Liver (tissue), 9 donors: Measurements from ENCODE around the gene RNF220. TPM values are rescaled to one million over a fixed set of nuclear protein-coding genes. Genes with fewer than 3 reads are reported as not detected.

Experiments
- DNase-seq: peaks from one replicate; pipeline ENCODE4 v3.0.0-alpha.2; 2017; ENCODE audit warnings: low spot score
- H3K27ac ChIP-seq, 2 donors: one replicate each; pipeline ENCODE4 v1.7.0; 2013; ENCODE audit warnings: inconsistent platforms in 2 of 2, low read length in 2 of 2, control low read depth in 1 of 2, low read depth in 1 of 2, mild to moderate bottlenecking in 1 of 2
- H3K27me3 ChIP-seq, 4 donors: one replicate each; pipeline versions ENCODE4 v1.6.1 to v1.7.0; 2013; ENCODE audit warnings: low read length in 3 of 4, inconsistent platforms in 1 of 4, mild to moderate bottlenecking in 1 of 4, moderate library complexity in 1 of 4; ENCODE audit not compliant: control insufficient read depth in 4 of 4, insufficient read depth in 4 of 4
- H3K36me3 ChIP-seq, 4 donors: one replicate each; pipeline versions ENCODE4 v1.6.1 to v1.7.0; 2013; ENCODE audit warnings: low read length in 3 of 4, mild to moderate bottlenecking in 3 of 4, low read depth in 1 of 4, moderate library complexity in 1 of 4; ENCODE audit not compliant: control insufficient read depth in 4 of 4, insufficient read depth in 3 of 4
- H3K4me1 ChIP-seq, 4 donors: one replicate each; pipeline versions ENCODE4 v1.6.1 to v1.7.0; 2013; ENCODE audit warnings: low read length in 3 of 4, mild to moderate bottlenecking in 3 of 4, moderate library complexity in 1 of 4; ENCODE audit not compliant: control insufficient read depth in 4 of 4, insufficient read depth in 4 of 4
- H3K4me3 ChIP-seq, 3 donors: one replicate each; pipeline versions ENCODE4 v1.6.1 to v1.7.0; 2013; ENCODE audit warnings: low read length in 3 of 3, control low read depth in 1 of 3, low read depth in 1 of 3, mild to moderate bottlenecking in 1 of 3
- H3K9ac ChIP-seq, 2 donors: one replicate each; pipeline ENCODE4 v1.7.0; 2013; ENCODE audit warnings: low read length in 2 of 2, mild to moderate bottlenecking in 2 of 2, moderate library complexity in 2 of 2, control low read depth in 1 of 2, low read depth in 1 of 2
- H3K9me3 ChIP-seq, 4 donors: one replicate each; pipeline versions ENCODE4 v1.6.1 to v1.7.0; 2013; ENCODE audit warnings: low read length in 3 of 4; ENCODE audit not compliant: control insufficient read depth in 4 of 4
- CTCF ChIP-seq: fragments of 150-350 bp; IDR thresholded peaks from 2 replicates; pipeline ENCODE4 v1.5.1; 2017; ENCODE audit warnings: improper control_type of control experiment, low read depth, low read length; ENCODE audit not compliant: missing input control
- EGR1 ChIP-seq, 2 donors: IDR thresholded peaks; 2 replicates each; pipeline ENCODE4 v1.6.1; 2016 to 2018; ENCODE audit warnings: antibody characterized with exemption in 2 of 2, low read depth in 2 of 2
- FOXA1 ChIP-seq: IDR thresholded peaks from 2 replicates; pipeline ENCODE4 v1.6.1; 2016; ENCODE audit warnings: antibody characterized with exemption
- GABPA ChIP-seq, 2 donors: IDR thresholded peaks in 1 of 2; conservative IDR thresholded peaks in 1 of 2; 2 replicates each; pipeline ENCODE4 v1.6.1; 2016; ENCODE audit warnings: antibody characterized with exemption in 2 of 2, mild to moderate bottlenecking in 1 of 2, moderate library complexity in 1 of 2
- HNF4A ChIP-seq, 2 donors: conservative IDR thresholded peaks; 2 replicates each; pipeline ENCODE4 v1.6.1; 2016; ENCODE audit warnings: antibody characterized with exemption in 2 of 2, mild to moderate bottlenecking in 2 of 2
- HNF4G ChIP-seq: IDR thresholded peaks from 2 replicates; pipeline ENCODE4 v1.6.1; 2016; ENCODE audit warnings: antibody characterized with exemption
- JUND ChIP-seq, 2 donors: IDR thresholded peaks; 2 replicates each; pipeline ENCODE4 v1.6.1; 2016; ENCODE audit warnings: antibody characterized with exemption in 2 of 2
- MAX ChIP-seq: IDR thresholded peaks from 2 replicates; pipeline ENCODE4 v1.6.1; 2016; ENCODE audit warnings: antibody characterized with exemption
- RAD21 ChIP-seq, 2 donors: IDR thresholded peaks; 2 replicates each; pipeline ENCODE4 v1.6.1; 2016; ENCODE audit warnings: antibody characterized with exemption in 2 of 2, mild to moderate bottlenecking in 2 of 2
- REST ChIP-seq: IDR thresholded peaks from 2 replicates; pipeline ENCODE4 v1.6.1; 2016; ENCODE audit warnings: antibody characterized with exemption, mild to moderate bottlenecking
- RXRA ChIP-seq, 2 donors: IDR thresholded peaks; 2 replicates each; pipeline ENCODE4 v1.6.1; 2017 to 2018; ENCODE audit warnings: antibody characterized with exemption in 2 of 2, mild to moderate bottlenecking in 1 of 2
- SP1 ChIP-seq: IDR thresholded peaks from 2 replicates; pipeline ENCODE4 v1.6.1; 2018; ENCODE audit warnings: antibody characterized with exemption, mild to moderate bottlenecking
- TAF1 ChIP-seq: conservative IDR thresholded peaks from 2 replicates; pipeline ENCODE4 v1.6.1; 2016; ENCODE audit warnings: antibody characterized with exemption, mild to moderate bottlenecking
- YY1 ChIP-seq: IDR thresholded peaks from 2 replicates; pipeline ENCODE4 v1.6.1; 2016; ENCODE audit warnings: antibody characterized with exemption, mild to moderate bottlenecking
- WGBS: extraction: QIAGEN DNeasy Blood & Tissue Kit; methylation state at CpG from one replicate; pipeline ENCODE4 v1.1.7; 2013; 5-methylcytosine and 5-hydroxymethylcytosine counted together
- polyA plus RNA-seq, 2 donors: library from polyadenylated mRNA; stranded (reverse) in 1 of 2; unstranded in 1 of 2; fragments of 200-250 nt in 1 of 2; fragments of >200 nt in 1 of 2; fragmentation: Nextera tagmentation in 1 of 2; extraction: Ambion mirVana in 1 of 2; gene quantifications; one replicate each; pipeline versions ENCODE4 v1.2.1 to v1.2.3, GENCODE V29; 2013 to 2015
- total RNA-seq, 2 donors: library from RNA; depleted of rRNA; stranded (reverse); fragments of >200 nt; gene quantifications; one replicate each; pipeline ENCODE4 v1.2.3, GENCODE V29; 2014
- TF ChIP-seq, protein P1 (sequence below): IDR thresholded peaks from 2 replicates; pipeline ENCODE4 v1.6.1; 2016; ENCODE audit warnings: antibody characterized with exemption
- TF ChIP-seq, protein P2 (sequence below): IDR thresholded peaks from 2 replicates; pipeline ENCODE4 v1.6.1; 2016; ENCODE audit warnings: antibody characterized with exemption
- donor health status: healthy.
- donor health status: healthy.
- donor health status: healthy.
- donor health status: healthy.
- donor health status: healthy.

The RNF220 gene
- total and polyA plus RNA-seq, 4 donors: 18.2 to 35.8 (median 26.1) TPM

- Histone ChIP-seq H3K4me3 (no peak overlapping the region), H3K36me3 (no peaks in the 10 kb centered on the region), H3K27me3 (no peaks in the 10 kb centered on the region), H3K4me1 (peaks cover 8 to 40% (median 25%) of the 10 kb centered on the region in 4 donors), H3K27ac (peak overlapping the region; percentile 83 to 99), H3K9me3 (no peaks in the 10 kb centered on the region), H3K9ac (no peak overlapping the region)
- TF ChIP-seq, protein P1, sequence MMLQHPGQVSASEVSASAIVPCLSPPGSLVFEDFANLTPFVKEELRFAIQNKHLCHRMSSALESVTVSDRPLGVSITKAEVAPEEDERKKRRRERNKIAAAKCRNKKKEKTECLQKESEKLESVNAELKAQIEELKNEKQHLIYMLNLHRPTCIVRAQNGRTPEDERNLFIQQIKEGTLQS: no peak
- TF ChIP-seq SP1 (no peak), RXRA (IDR thresholded peaks at IDR 0.05) (peak; percentile 7 to 55), HNF4G (no peak), TAF1 (no peak), HNF4A (conservative IDR thresholded peaks at IDR 0.05) (peak; percentile 12 to 18), YY1 (no peak), REST (no peak), FOXA1 (no peak), EGR1 (IDR thresholded peaks at IDR 0.05; ENCODE audit: low read depth in 2 of 2) (no peak), RAD21 (IDR thresholded peaks at IDR 0.05) (no peak), MAX (no peak), CTCF (no peak), JUND (IDR thresholded peaks at IDR 0.05) (no peak), GABPA (IDR thresholded peaks at IDR 0.05 in 1 of 2, conservative IDR thresholded peaks at IDR 0.05 in 1 of 2) (no peak)
- TF ChIP-seq, protein P2, sequence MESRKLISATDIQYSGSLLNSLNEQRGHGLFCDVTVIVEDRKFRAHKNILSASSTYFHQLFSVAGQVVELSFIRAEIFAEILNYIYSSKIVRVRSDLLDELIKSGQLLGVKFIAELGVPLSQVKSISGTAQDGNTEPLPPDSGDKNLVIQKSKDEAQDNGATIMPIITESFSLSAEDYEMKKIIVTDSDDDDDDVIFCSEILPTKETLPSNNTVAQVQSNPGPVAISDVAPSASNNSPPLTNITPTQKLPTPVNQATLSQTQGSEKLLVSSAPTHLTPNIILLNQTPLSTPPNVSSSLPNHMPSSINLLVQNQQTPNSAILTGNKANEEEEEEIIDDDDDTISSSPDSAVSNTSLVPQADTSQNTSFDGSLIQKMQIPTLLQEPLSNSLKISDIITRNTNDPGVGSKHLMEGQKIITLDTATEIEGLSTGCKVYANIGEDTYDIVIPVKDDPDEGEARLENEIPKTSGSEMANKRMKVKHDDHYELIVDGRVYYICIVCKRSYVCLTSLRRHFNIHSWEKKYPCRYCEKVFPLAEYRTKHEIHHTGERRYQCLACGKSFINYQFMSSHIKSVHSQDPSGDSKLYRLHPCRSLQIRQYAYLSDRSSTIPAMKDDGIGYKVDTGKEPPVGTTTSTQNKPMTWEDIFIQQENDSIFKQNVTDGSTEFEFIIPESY: no peak
- 83% methylated on average over 3 of the region's 3 CpGs for WGBS
- no peak for DNase-seq
These were observed 277.8 kb downstream of the RNF220 start for GRCh38 chr1:44682883-44683265.

DNA sequence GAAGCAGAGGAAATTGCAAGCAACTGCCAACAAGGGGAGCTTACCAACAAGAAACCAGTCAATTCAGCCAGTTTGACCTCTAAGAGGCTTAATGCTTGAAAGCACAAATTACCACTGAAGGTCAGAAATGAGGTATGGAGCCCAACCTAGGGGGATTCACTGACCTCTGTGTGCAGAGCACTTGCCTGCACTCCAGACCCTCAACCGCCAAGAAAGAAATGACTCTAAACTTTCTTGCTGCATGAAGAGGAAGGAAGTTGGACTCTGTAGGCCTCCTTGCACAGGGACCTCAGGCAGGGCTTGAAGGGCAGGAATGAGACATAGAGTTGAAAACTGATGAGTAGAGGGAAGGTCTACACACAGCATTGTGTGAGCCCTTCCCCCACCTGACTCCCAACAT, 279.5 kb downstream of the RNF220 start:
- Histone ChIP-seq H3K27ac (peak overlapping the region in 1 of 2 donors; percentile 7), H3K9me3 (no peaks in the 10 kb centered on the region), H3K4me1 (peaks cover 6 to 25% (median 11%) of the 10 kb centered on the region in 4 donors), H3K4me3 (no peak overlapping the region), H3K27me3 (no peaks in the 10 kb centered on the region), H3K9ac (no peak overlapping the region), H3K36me3 (no peaks in the 10 kb centered on the region)
- TF ChIP-seq YY1: no peak
- no peak for TF ChIP-seq RXRA (IDR thresholded peaks at IDR 0.05)
- 75% methylated on average over 1 of the region's 1 CpG for WGBS
- DNase-seq: no peak
